RWPE2 (cell line): ENCODE data around the gene ZNF488.
A peak's percentile ranks its signal among the peaks of the same experiment; 100 is the strongest.

Experiments
- ATAC-seq: fragments of 200-7000 bp; cut with Tn5 transposase; 3 replicates; pipeline ENCODE4 v1.9.1; 2021; ENCODE audit warnings: low read depth
- DNase-seq: peaks from one replicate; pipeline ENCODE4 v3.0.0-alpha.2; 2020; ENCODE audit warnings: low spot score
- H3K27ac ChIP-seq: fragments of 450-650 bp; 2 replicates; pipeline ENCODE4 v1.5.1; 2017; ENCODE audit warnings: mild to moderate bottlenecking; ENCODE audit not compliant: poor library complexity, severe bottlenecking
- H3K27me3 ChIP-seq: fragments of 250-450 bp; sonication (Bioruptor Pico); 2 replicates; pipeline ENCODE4 v1.5.1; 2021; ENCODE audit warnings: mild to moderate bottlenecking, moderate library complexity; ENCODE audit not compliant: insufficient read depth, poor library complexity, severe bottlenecking
- H3K36me3 ChIP-seq: fragments of 250-450 bp; sonication (Bioruptor Pico); 2 replicates; pipeline ENCODE4 v1.5.1; 2020; ENCODE audit warnings: low read depth, mild to moderate bottlenecking, moderate library complexity
- H3K4me1 ChIP-seq: fragments of 250-450 bp; sonication (Bioruptor Pico); 2 replicates; pipeline ENCODE4 v1.5.1; 2021; ENCODE audit warnings: mild to moderate bottlenecking, moderate library complexity; ENCODE audit not compliant: insufficient read depth, poor library complexity, severe bottlenecking
- H3K4me3 ChIP-seq: fragments of 250-450 bp; sonication (Bioruptor Pico); 2 replicates; pipeline ENCODE4 v1.5.1; 2021; ENCODE audit warnings: mild to moderate bottlenecking, moderate library complexity; ENCODE audit not compliant: severe bottlenecking
- H3K9me3 ChIP-seq: fragments of 250-450 bp; sonication (Bioruptor Pico); 2 replicates; pipeline ENCODE4 v1.5.1; 2021; ENCODE audit warnings: mild to moderate bottlenecking, moderate library complexity; ENCODE audit not compliant: severe bottlenecking
- TF ChIP-seq, protein P1 (sequence below): fragments of 450-650 bp; IDR thresholded peaks from one replicate; pipeline ENCODE4 v1.5.1; 2017; ENCODE audit warnings: mild to moderate bottlenecking, moderate library complexity; ENCODE audit not compliant: poor library complexity, severe bottlenecking

ZNF488 gene

DNA sequence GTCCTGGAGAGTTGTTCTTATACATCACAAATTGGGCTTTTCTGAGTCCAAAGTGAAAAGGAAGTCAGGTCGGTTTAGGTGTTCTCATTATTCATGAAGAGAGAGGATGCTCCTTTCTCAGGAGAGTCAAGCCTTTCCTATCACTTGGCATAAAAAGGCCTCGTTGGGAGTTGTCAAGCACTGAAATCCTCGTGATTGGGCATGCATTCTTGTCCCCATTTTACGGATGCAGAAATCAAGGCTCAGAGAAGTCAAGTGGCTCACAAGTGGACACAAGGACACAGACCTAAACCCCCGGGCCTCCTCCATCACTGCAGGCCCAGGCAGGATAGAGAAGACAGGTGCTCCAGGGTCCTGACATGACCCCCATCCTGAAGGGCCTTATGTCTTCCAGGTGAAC is 27.4 kb downstream of the ZNF488 start:
- Histone ChIP-seq H3K9me3 (no peaks in the 10 kb centered on the region), H3K4me3 (no peak overlapping the region), H3K27ac (no peak overlapping the region), H3K27me3 (no peaks in the 10 kb centered on the region), H3K4me1 (no peaks in the 10 kb centered on the region), H3K36me3 (no peaks in the 10 kb centered on the region)
- no peak for ATAC-seq
- no peak for DNase-seq
- TF ChIP-seq, protein P1, sequence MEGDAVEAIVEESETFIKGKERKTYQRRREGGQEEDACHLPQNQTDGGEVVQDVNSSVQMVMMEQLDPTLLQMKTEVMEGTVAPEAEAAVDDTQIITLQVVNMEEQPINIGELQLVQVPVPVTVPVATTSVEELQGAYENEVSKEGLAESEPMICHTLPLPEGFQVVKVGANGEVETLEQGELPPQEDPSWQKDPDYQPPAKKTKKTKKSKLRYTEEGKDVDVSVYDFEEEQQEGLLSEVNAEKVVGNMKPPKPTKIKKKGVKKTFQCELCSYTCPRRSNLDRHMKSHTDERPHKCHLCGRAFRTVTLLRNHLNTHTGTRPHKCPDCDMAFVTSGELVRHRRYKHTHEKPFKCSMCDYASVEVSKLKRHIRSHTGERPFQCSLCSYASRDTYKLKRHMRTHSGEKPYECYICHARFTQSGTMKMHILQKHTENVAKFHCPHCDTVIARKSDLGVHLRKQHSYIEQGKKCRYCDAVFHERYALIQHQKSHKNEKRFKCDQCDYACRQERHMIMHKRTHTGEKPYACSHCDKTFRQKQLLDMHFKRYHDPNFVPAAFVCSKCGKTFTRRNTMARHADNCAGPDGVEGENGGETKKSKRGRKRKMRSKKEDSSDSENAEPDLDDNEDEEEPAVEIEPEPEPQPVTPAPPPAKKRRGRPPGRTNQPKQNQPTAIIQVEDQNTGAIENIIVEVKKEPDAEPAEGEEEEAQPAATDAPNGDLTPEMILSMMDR = no peak

DNA sequence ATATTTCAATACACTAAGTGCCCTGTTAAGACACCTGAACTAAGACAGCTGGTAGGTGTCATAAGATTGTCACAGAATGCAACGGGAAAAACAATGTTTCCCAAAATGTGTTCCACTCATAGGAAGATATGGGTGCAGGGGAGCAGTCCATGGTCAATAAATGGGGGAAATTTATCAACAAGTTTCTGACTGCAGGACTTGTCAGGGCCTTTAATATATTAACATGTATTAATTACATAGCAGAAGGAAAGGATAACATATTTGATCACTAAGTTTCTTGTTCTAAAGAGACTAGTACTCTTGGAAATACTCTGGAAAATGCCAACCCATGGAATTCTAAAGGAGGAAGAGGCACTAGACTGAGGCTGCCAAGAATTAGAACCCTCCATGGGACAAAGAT is 29.2 kb downstream of the ZNF488 start:
- H3K27me3 ChIP-seq = no peaks in the 10 kb centered on the region
- TF ChIP-seq, protein P1 = no peak
- H3K9me3 ChIP-seq = no peaks in the 10 kb centered on the region
- no peak overlapping the region for H3K27ac ChIP-seq
- no peaks in the 10 kb centered on the region for H3K36me3 ChIP-seq
- no peak overlapping the region for H3K4me3 ChIP-seq
- ATAC-seq (no peak), DNase-seq (no peak)
- no peaks in the 10 kb centered on the region for H3K4me1 ChIP-seq

DNA sequence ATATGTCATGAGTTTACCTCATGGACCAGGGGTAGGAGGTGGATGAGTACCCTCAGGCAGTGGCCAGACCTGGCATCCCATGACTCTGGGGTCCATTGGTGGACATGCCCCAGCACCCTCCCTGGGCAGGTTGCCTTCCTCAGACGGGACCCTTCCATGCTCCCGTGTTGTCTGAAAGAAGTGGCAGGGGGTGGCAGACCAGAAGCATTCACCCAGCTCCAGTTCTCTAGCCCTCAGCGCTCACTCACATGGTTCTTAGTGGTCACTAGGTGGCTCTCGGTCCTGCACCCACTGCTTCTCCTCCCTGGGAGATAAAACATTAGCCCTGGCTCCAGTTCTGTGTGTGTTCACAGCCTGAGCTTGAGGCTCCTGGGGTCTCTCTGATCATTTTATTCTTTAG is 29.9 kb downstream of the ZNF488 start:
- no peak overlapping the region for H3K27ac ChIP-seq
- no peaks in the 10 kb centered on the region for H3K27me3 ChIP-seq
- TF ChIP-seq, protein P1 = peak; percentile 45
- no peaks in the 10 kb centered on the region for H3K9me3 ChIP-seq
- H3K4me3 ChIP-seq = no peak overlapping the region
- H3K4me1 ChIP-seq = no peaks in the 10 kb centered on the region
- ATAC-seq (peak; percentile 66; the same call in 1 of the 3 replicates), DNase-seq (peak; percentile 52)
- H3K36me3 ChIP-seq = no peaks in the 10 kb centered on the region

DNA sequence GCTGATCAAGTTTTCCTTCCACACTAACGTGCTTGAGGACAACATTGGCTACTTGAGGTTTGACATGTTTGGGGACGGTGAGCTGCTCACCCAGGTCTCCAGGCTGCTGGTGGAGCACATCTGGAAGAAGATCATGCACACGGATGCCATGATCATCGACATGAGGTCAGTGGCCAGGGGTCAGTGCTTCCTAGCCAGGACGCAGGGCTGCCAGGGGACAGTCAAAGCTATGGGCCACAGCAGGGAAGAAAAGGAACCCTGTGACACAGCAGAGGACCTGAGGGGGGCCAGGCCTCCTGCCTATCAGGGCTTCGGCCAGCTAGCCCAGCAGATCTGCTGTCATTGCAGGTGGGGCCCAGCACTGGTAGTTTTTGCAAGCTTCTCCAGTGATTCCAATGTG is 30.7 kb downstream of the ZNF488 start:
- Histone ChIP-seq H3K27me3 (no peaks in the 10 kb centered on the region), H3K4me1 (no peaks in the 10 kb centered on the region), H3K9me3 (no peaks in the 10 kb centered on the region), H3K4me3 (no peak overlapping the region), H3K27ac (no peak overlapping the region), H3K36me3 (no peaks in the 10 kb centered on the region)
- DNase-seq = peak; percentile 28
- ATAC-seq = no peak
- TF ChIP-seq, protein P1 = no peak

GRCh38 chr10:47351899-47352815 is 31.9 kb downstream of the ZNF488 start:
- ATAC-seq = no peak
- H3K27ac ChIP-seq = no peak overlapping the region
- no peak overlapping the region for H3K4me3 ChIP-seq
- TF ChIP-seq, protein P1 = no peak
- no peaks in the 10 kb centered on the region for H3K27me3 ChIP-seq
- H3K9me3 ChIP-seq = no peaks in the 10 kb centered on the region
- H3K4me1 ChIP-seq = no peaks in the 10 kb centered on the region
- DNase-seq = peak; percentile 41
- no peaks in the 10 kb centered on the region for H3K36me3 ChIP-seq
